Osteocyte (in vitro differentiated cells): ENCODE data around the gene DISC1. TPM values are rescaled to one million over a fixed set of nuclear protein-coding genes. Genes with fewer than 3 reads are reported as not detected.
"Not testable (repeated sequence)": the region's sequence is repeated elsewhere in the genome, so short reads cannot be mapped to it uniquely, and the experiment has no call there.

Source experiments
- DNase-seq: peaks from one replicate; pipeline ENCODE4 v3.0.0; 2021; ENCODE audit warnings: mixed read lengths; ENCODE audit not compliant: unreplicated experiment; ENCODE audit errors: extremely low spot score
- H3K27ac Mint-ChIP-seq: one replicate; pipeline ENCODE4 v1.8.0; 2021; ENCODE audit warnings: mild to moderate bottlenecking, mixed read lengths; ENCODE audit not compliant: unreplicated experiment
- H3K27me3 Mint-ChIP-seq: one replicate; pipeline ENCODE4 v1.8.0; 2021; ENCODE audit warnings: mixed read lengths; ENCODE audit not compliant: unreplicated experiment
- H3K36me3 Mint-ChIP-seq: one replicate; pipeline ENCODE4 v1.8.0; 2021; ENCODE audit warnings: mixed read lengths; ENCODE audit not compliant: unreplicated experiment
- H3K4me1 Mint-ChIP-seq: one replicate; pipeline ENCODE4 v1.8.0; 2021; ENCODE audit warnings: mixed read lengths; ENCODE audit not compliant: unreplicated experiment
- H3K4me3 Mint-ChIP-seq: one replicate; pipeline ENCODE4 v1.8.0; 2021; ENCODE audit warnings: mild to moderate bottlenecking, moderate library complexity, mixed read lengths; ENCODE audit not compliant: unreplicated experiment
- H3K9me3 Mint-ChIP-seq: one replicate; pipeline ENCODE4 v1.8.0; 2021; ENCODE audit warnings: mixed read lengths; ENCODE audit not compliant: unreplicated experiment
- total RNA-seq: library from RNA; stranded (reverse); gene quantifications from 2 replicates; pipeline ENCODE4 v1.2.1, GENCODE V29; 2021
- TF ChIP-seq, protein P1 (sequence below): fragments of 200-600 bp; sonication (generic); IDR thresholded peaks from 2 replicates; pipeline ENCODE4 v1.5.0; 2021; ENCODE audit warnings: antibody characterized with exemption, mild to moderate bottlenecking, moderate library complexity

Gene DISC1
- total RNA-seq, 1 donor from 2014 or later = 15.6 TPM

DNA sequence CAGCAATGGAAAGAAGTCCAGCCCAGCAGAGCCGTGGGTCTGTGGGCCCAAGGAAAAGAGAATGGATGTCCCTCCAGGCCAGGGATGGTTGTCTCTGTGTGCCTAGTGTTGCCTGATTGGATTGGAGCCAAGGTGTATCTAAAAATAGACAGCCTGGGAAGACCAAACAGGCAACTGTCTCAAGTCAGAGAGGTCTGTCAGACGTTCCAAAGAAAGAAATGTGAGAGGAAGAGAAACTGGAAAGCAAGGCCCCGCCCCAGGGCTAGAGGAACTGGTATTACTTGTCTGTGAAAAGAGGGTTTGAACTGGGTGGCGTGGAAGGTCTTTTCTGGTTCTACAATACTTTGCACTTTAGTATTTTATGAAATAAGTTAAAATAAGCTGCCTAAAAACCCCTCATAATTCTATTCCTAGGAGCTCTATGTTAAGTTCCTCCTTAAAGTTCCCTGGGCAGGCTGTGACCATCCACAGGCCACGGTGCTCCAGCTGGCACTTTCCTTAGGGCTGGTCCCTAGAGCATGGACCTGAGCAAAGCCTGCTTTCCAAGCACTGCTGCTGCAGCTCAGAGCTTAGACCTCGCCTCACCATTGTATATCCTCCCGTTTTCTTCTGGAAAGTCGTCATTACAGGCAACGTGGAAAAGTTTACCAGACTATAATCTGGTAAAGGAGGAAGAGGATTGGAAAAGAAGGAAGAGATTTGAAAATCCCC, 151.6 kb downstream of the DISC1 start:
- no peak overlapping the region for H3K4me3 Mint-ChIP-seq
- H3K27me3 Mint-ChIP-seq = no peaks in the 10 kb centered on the region
- H3K27ac Mint-ChIP-seq = peak overlapping the region; percentile 80
- H3K4me1 Mint-ChIP-seq = peaks cover 44% of the 10 kb centered on the region
- TF ChIP-seq, protein P1, sequence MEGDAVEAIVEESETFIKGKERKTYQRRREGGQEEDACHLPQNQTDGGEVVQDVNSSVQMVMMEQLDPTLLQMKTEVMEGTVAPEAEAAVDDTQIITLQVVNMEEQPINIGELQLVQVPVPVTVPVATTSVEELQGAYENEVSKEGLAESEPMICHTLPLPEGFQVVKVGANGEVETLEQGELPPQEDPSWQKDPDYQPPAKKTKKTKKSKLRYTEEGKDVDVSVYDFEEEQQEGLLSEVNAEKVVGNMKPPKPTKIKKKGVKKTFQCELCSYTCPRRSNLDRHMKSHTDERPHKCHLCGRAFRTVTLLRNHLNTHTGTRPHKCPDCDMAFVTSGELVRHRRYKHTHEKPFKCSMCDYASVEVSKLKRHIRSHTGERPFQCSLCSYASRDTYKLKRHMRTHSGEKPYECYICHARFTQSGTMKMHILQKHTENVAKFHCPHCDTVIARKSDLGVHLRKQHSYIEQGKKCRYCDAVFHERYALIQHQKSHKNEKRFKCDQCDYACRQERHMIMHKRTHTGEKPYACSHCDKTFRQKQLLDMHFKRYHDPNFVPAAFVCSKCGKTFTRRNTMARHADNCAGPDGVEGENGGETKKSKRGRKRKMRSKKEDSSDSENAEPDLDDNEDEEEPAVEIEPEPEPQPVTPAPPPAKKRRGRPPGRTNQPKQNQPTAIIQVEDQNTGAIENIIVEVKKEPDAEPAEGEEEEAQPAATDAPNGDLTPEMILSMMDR = no peak
- H3K36me3 Mint-ChIP-seq = peaks cover 8% of the 10 kb centered on the region
- no peak for DNase-seq
- H3K9me3 Mint-ChIP-seq = no peaks in the 10 kb centered on the region

DNA sequence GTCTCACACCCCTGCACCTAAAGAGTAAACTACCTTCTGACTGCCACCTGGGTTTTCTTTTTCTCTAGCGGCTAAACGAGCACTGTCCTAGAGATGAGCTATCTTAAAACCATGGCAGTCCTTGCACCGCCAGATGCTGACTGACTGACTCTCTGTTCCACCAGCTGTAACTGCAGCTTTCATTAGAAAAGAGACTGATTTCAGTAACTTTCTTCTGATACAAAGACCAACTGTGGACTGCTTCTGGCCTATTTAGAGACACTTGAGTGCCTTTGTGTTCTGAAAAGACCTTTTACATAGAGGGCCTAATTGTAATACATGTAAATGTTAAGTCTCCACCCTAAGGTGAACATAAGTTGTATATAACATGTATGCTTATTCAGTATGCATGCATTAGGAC, 152.5 kb downstream of the DISC1 start:
- TF ChIP-seq, protein P1 = no peak
- DNase-seq = no peak
- H3K4me1 Mint-ChIP-seq = peaks cover 44% of the 10 kb centered on the region
- no peak overlapping the region for H3K27ac Mint-ChIP-seq
- H3K9me3 Mint-ChIP-seq = no peaks in the 10 kb centered on the region
- no peak overlapping the region for H3K4me3 Mint-ChIP-seq
- H3K27me3 Mint-ChIP-seq = no peaks in the 10 kb centered on the region
- peaks cover 6% of the 10 kb centered on the region for H3K36me3 Mint-ChIP-seq

DNA sequence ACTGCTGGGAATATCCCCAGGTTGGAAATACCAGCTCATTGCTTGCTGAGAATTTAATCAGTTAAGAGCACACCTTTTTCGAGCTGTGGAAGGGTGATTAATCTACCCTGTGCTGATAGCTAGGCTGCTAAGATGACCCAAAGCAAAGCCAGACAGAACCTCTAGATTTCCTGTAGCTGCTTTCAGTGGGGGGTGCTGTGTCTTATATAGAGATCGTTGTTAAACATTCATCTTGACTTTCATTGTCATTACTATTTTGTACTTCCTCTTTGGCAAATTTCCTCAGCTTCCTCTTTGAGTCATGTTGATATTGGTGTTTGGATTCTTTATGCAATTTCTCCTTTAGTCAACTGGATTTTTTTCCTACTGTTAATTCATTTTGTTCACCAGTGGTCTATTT, 155.3 kb downstream of the DISC1 start:
- TF ChIP-seq, protein P1 = no peak
- Mint-ChIP-seq H3K36me3 (peaks cover 6% of the 10 kb centered on the region), H3K27me3 (no peaks in the 10 kb centered on the region), H3K4me3 (no peak overlapping the region), H3K27ac (no peak overlapping the region), H3K9me3 (no peaks in the 10 kb centered on the region), H3K4me1 (peaks cover 27% of the 10 kb centered on the region)
- DNase-seq = no peak

DNA sequence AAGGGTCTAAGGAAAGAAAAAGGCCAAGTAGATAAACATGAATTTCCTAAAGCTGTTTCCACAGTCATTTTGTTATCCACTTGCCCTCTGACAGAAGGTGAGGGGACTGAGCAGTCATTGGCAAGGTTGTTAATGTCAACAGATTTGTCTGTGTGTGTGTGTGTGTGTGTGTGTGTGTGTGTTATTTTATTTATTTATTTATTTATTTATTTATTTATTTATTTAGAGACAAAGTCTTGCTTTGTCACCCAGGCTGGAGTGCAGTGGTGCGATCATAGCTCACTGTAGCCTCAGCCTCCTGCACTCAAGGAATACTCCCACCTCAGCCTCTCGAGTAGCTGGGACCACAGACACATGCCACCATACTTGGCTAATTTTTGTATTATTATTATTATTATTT, 158.5 kb downstream of the DISC1 start:
- H3K27ac Mint-ChIP-seq, H3K27me3 Mint-ChIP-seq, H3K4me3 Mint-ChIP-seq, H3K4me1 Mint-ChIP-seq, H3K9me3 Mint-ChIP-seq, DNase-seq: not testable (repeated sequence)
- peaks cover 15% of the 10 kb centered on the region for H3K36me3 Mint-ChIP-seq

DNA sequence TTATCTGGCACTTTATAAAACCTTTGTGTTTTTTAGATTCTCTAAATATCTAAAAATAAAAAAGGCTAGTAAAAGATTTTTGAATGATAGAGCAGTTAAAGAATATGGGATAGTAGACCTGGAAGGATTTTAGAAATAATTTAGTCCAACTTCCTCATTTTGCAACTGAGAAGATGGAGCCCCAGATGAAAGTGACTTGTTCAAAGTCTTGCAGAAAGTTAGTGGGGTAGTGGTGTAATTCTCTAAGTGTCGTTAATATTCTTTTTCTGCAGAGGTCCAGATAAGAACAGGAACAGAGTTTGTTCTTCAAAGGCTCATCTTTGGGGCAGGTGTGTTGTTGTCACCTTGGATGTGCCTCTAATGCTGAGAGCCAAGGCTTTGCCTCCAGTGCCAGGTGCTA, 159.5 kb downstream of the DISC1 start:
- no peak overlapping the region for H3K27ac Mint-ChIP-seq
- no peaks in the 10 kb centered on the region for H3K27me3 Mint-ChIP-seq
- no peak for DNase-seq
- H3K9me3 Mint-ChIP-seq = no peaks in the 10 kb centered on the region
- TF ChIP-seq, protein P1 = no peak
- peaks cover 6% of the 10 kb centered on the region for H3K4me1 Mint-ChIP-seq
- H3K4me3 Mint-ChIP-seq = no peak overlapping the region
- peaks cover 19% of the 10 kb centered on the region for H3K36me3 Mint-ChIP-seq
